ENCODE measurements around the gene RAI1.

DNA sequence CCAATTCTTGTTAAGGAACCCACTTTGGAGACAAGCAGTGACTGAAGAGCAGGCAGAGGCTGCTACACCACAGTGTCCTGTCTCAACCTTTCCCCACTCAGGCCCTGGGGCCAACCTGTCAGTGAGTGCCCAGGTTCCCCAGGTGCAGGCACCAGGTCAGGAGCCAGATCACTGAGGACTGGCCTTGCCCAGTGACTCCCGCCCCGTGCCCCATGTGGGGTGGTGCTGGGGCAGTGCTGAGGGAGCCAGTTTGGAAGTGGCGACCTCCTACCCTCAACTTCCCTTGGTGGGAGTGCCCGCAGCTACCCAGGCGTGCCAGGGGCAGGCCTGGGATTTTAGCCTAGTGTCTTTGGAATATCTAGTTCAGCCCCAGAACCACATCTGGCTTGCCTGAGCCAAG, 126.2 kb downstream of the RAI1 start:
- TF ChIP-seq, protein P1, sequence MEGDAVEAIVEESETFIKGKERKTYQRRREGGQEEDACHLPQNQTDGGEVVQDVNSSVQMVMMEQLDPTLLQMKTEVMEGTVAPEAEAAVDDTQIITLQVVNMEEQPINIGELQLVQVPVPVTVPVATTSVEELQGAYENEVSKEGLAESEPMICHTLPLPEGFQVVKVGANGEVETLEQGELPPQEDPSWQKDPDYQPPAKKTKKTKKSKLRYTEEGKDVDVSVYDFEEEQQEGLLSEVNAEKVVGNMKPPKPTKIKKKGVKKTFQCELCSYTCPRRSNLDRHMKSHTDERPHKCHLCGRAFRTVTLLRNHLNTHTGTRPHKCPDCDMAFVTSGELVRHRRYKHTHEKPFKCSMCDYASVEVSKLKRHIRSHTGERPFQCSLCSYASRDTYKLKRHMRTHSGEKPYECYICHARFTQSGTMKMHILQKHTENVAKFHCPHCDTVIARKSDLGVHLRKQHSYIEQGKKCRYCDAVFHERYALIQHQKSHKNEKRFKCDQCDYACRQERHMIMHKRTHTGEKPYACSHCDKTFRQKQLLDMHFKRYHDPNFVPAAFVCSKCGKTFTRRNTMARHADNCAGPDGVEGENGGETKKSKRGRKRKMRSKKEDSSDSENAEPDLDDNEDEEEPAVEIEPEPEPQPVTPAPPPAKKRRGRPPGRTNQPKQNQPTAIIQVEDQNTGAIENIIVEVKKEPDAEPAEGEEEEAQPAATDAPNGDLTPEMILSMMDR (IDR thresholded peaks at IDR 0.05), result no peak
- TF ChIP-seq POLR2A (IDR thresholded peaks at IDR 0.05) (no peak), POLR2AphosphoS5 (IDR thresholded peaks at IDR 0.05; ENCODE audit: insufficient read depth in 1 of 2, low read depth in 1 of 2) (no peak)
